NOMO-1 (cell line): Measurements from ENCODE around the gene HNRNPF.
A peak's percentile ranks its signal among the peaks of the same experiment; 100 is the strongest.
"Not testable (repeated sequence)": the region's sequence is repeated elsewhere in the genome, so short reads cannot be mapped to it uniquely, and the experiment has no call there.

Experiments used
- DNase-seq, 2 experiments: peaks; one replicate each; lab custom pipeline; 2025; ENCODE audit not compliant: unreplicated experiment in 2 of 2; lab: John Stamatoyannopoulos, UW

HNRNPF gene, protein sequence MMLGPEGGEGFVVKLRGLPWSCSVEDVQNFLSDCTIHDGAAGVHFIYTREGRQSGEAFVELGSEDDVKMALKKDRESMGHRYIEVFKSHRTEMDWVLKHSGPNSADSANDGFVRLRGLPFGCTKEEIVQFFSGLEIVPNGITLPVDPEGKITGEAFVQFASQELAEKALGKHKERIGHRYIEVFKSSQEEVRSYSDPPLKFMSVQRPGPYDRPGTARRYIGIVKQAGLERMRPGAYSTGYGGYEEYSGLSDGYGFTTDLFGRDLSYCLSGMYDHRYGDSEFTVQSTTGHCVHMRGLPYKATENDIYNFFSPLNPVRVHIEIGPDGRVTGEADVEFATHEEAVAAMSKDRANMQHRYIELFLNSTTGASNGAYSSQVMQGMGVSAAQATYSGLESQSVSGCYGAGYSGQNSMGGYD

GRCh38 chr10:43408710-43409384, at the start of gene HNRNPF:
TSS of gene HNRNPF (minus strand) at chr10:43409186. CDS start at chr10:43387884, 21,302 bp downstream.
- DNase-seq = peak; percentile 90 to 95

- DNase-seq = no peak
Measured at GRCh38 chr10:43458227-43458626, 49.2 kb upstream of the HNRNPF start.

GRCh38 chr10:43456561-43456960, 47.6 kb upstream of the HNRNPF start:
- DNase-seq = not testable (repeated sequence)

DNA sequence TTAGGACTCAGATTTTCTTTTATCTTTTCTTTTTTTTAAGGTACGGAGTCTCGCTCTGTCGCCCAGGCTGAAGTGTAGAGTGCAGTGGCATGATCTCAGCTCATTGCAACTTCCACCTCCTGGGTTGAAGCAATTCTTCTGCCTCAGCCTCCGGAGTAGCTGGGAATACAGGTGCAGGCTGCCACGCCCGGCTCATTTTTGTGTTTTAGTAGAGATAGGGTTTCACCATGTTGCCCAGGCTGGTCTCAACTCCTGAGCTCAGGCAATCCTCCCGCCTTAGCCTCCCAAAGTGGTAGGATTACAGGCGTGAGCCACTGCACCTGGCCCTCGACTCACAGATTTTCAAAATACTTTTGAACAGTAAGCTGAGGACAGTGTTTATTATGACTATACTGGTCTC, 45.0 kb upstream of the HNRNPF start:
- DNase-seq = not testable (repeated sequence)

- DNase-seq = no peak
Measured at GRCh38 chr10:43453266-43453831, 44.4 kb upstream of the HNRNPF start.

GRCh38 chr10:43452356-43452914, 43.4 kb upstream of the HNRNPF start:
- DNase-seq = no peak

- DNase-seq = no peak
Measured at GRCh38 chr10:43448742-43449141, 39.8 kb upstream of the HNRNPF start.

DNA sequence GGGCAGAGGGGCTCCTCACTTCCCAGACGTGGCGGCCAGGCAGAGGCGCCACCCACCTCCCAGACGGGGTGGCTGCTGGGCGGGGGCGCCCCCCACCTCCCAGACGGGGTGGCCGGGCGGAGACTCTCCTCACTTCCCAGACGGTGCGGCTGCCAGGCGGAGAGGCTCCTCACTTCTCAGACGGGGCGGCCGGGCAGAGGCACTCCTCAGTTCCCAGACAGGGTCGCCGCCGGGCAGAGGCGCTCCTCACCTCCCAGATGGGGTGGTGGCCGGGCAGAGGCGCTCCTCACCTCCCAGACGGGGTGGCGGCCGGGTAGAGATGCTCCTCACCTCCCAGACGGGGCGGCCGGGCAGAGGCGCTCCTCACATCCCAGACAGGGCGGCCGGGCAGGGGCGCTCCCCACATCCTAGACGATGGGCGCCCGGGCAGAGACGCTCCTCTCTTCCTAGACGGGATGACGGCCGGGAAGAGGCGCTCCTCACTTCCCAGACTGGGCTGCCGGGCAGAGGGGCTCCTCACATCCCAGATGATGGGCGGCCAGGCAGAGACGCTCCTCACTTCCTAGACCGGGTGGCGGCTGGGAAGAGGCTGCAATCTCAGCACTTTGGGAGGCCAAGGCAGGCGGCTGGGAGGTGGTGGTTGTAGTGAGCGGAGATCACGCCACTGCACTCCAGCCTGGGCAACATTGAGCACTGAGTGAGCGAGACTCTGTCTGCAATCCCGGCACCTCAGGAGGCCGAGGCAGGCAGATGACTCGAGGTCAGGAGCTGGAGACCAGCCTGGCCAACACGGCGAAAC, 37.4 kb upstream of the HNRNPF start:
- not testable (repeated sequence) for DNase-seq

DNA sequence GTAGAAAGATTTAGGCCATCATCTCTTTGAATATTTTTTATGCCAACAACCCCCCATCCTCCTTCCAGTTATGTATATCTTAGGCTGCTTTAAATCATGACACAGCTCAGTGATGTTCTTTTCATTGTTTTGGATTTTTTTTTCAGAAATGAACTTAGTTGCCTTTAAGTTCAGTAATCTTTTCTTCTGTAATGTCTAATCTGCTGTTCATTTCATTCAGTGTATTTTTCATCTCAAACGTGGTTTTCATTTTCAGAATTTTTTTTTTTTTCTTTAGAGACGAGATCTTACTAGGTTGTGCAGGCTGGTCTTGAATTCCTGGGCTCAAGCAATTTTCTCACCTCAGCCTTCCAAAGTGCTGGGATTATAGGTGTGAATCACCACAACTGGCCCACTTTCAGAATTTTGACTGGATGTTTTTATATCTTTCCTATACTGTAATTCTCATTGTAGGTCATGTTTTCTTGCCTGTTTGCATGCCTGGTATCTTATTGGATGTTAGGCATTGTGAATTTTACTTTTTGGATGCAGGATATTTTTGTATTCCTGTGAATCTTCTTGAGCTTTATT, 36.0 kb upstream of the HNRNPF start:
- DNase-seq = no peak

DNA sequence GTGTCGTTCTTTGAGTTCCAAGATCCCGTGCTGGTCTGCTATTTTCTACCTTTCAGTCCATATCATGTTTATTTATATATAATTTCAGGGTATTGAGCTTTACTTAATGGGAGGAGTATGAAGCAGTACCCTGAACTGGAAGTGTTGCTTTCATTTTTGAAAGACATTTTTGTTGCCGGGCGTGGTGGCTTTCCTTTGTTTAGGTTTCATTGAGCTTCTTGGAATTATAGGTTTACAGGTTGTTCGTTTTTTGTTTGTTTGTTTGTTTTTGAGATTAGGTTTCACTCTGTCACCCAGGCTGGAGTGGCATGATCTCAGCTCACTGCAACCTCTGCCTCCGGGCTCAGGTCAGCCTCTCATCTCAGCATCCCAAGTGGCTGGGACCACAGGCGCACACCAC, 35.3 kb upstream of the HNRNPF start:
- no peak for DNase-seq

GRCh38 chr10:43440463-43441134, 31.6 kb upstream of the HNRNPF start:
- DNase-seq = no peak

DNA sequence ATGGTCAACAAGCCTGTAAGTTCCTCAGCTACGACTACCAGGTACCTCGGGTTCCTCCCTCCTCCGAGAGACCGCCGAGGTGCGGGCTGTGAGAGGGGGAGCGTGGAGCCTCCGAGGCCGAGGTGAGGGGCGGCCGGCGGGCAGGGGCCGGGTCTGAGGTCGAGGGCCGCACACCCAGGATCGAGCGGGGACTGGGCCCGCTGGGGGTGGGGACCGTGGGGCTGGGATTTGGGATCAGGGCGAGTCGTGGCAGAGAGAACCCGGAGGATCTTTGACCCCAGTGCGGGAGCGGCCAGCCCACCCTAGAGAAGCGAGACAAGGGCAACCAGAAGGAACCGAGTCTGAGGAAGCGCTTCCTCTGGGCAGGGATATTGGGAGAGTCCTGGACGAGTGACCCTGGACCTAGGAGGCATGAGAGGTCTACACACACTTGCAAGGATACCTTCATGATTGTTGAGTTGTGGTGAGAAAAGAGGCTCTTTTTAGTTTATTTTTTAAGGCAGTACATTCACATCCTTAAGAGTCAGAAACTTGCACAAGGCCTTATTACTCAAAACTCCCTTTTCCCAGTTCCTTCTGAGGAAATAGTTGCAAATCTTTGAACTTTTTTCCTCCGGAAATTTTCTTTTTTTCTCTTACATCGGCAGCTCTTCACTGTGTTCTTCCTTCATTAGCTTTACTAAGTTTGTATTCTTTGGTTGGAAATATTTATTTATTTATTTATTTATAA, 28.3 kb upstream of the HNRNPF start:
- DNase-seq = no peak

DNA sequence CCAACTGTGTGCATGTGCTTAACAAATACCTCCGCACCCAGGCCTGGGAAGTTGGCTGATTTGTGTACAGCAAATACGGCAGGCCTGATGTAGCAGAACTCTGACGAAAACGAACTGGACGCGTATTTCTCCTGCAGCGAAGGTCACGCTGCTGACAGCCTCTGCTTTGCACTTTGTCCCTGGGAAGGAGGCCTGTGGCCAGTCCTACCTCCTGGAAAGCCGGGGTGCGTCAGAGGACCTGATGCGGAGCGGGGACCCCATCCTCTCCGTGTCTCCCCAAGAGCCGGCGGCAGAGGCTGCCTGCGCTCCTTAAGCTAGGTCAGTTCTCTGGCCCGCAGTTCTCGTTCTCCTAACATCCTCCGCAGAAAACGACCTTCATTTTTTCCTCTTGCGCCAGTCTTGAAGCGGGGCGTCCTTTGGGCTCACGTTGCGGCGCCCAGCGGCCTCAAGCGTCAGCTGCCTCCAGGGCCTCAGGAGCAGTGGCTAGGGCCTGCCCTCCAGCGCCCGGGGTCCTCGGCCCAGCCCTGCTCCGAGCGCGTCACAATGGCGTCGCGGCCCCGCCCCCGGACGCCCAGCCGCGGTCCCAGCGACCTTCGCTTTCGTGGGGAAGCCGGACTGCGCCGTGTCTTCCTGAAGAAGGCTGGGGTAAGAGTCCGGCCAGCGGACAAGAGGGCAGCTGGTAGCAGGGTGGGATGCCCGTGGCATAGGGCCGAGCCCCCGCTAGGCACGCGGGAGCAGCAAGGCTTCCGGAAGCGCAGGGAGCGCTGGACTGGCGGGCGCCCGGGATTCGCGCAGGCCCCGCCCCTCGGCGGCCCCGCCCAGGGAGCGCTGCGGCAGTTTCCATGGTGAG, 27.5 kb upstream of the HNRNPF start, which contains the start of gene ZNF487:
Gene ZNF487 (plus strand): TSS at position 821 of the 850 bp plus-strand sequence. CDS start 38,703 bp downstream, outside the sequence.
- DNase-seq = peak; percentile 88 to 95

DNA sequence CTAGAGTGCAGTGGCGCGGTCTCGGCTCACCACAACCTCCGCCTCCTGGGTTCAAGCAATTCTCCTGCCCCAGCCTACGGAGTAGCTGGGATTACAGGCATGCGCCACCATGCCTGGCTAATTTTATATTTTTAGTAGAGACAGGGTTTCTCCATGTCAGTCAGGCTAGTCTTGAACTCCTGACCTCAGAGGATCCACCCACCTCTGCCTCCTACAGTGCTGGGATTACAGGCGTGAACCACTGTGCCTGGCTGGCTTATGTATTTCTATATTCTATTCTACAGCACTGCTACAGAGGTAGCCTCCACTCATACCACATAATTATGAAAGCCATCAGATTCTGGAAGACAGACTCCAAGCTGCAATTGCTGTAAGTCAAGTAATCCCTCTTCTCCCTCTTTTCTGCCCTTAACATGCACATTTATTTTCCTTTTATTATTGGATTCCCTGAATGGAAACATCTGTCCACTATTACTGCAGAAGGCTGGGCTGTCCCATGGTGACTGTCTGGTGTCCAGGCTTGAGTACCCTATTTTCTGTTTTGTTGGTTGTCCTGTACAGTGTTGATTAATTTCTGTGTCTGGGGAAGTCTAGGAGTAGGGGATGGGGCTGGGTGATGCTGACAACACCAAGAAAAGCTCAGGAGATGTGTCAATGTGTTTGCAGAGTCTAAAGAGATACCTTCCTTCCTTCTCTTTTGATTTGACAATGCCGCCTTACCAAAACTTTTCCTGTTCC, 22.1 kb upstream of the HNRNPF start:
- DNase-seq = no peak

DNA sequence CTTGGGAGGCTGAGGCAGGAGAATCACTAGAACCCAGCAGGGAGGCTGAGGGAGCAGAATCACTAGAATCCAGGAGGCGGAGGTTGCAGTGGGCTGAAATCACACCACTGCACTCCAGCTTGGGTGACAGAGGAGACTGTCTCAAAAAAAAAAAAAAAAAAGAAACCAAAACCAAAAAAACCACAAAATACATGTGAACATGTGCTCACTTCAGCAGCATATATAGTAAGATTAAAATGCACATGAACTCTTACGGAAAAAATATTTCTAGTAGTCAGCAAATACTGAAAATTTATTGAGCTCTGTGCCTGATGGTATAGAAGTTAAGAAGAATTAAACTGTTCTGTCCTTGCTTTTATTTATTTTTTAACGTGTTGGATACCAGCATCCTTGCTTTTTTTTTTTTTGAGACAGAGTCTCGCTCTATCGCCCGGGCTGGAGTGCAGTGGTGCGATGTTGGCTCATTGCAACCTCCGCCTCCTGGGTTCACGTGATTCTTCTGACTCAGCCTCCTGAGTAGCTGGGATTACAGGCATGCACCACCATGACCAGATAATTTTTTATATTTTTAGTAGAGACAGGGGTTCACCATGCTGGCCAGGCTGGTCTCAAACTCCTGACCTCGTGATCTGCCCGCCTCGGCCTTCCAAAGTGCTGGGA, 18.3 kb upstream of the HNRNPF start:
- DNase-seq = no peak

- DNase-seq = not testable (repeated sequence)
Measured at GRCh38 chr10:43426476-43426875, 17.5 kb upstream of the HNRNPF start.

- DNase-seq = no peak
Measured at GRCh38 chr10:43424416-43424815, 15.4 kb upstream of the HNRNPF start.
